ENCODE measurements around the gene HAVCR1. TPM values are rescaled to one million over a fixed set of nuclear protein-coding genes. Genes with fewer than 3 reads are reported as not detected.

The HAVCR1 gene
- total RNA-seq, 1 experiment from 2014 or later, result not detected

DNA sequence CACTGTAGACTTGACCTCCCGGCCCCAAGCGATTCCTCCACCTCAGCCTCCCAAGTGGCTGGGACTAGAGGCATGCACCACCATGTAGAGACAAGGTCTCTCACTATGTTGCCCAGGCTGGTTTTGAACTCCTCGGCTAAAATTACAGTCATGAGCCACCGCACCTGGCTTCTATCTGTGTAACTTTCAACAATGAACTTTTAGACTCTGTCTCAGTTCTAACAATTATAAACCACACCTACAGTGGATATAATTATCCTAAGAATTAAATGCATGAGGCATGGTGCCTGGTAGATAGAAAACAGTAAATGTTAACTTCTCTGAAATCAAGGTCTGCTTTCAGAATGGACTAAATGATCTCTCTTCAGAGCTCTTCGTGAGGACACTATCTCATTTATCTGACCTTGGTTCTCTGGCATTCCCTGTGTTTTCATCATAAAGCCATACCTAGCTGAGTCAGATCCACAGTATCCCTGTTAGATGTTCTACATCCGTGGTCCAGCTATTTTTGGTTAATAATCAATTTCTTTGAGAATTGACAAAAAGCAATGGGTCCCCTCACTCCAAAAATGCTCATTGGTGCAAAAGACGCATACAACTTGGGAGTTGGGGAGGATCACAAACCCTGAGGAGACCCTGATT, 7.2 kb downstream of the HAVCR1 start:
- Histone ChIP-seq H3K4me3 (ENCODE audit: low read depth, low read length, poor library complexity, severe bottlenecking) (no peak overlapping the region), H3K9me3 (ENCODE audit: low read depth, low read length, poor library complexity, severe bottlenecking) (no peaks in the 10 kb centered on the region), H3K27ac (ENCODE audit: low read depth, low read length, poor library complexity, severe bottlenecking) (no peak overlapping the region), H3K4me1 (ENCODE audit: insufficient read depth, low read length, poor library complexity, severe bottlenecking) (no peaks in the 10 kb centered on the region), H3K27me3 (replicated peaks; ENCODE audit: insufficient read depth, low read depth, low read length, poor library complexity) (peaks cover 3% of the 10 kb centered on the region), H3K36me3 (ENCODE audit: insufficient read depth, low read length, poor library complexity, severe bottlenecking) (no peaks in the 10 kb centered on the region)
- BruUV-seq (replicated peaks), result no TSS peak
- ChIA-PET CTCF (no interaction called here), POLR2A (ENCODE audit: low non-redundant PET) (no interaction called here)
- DNase-seq (ENCODE audit: low spot score), result no peak
- no peak for TF ChIP-seq EZH2 (IDR thresholded peaks at IDR 0.05; ENCODE audit: borderline replicate concordance, low read depth, low read length, poor library complexity, severe bottlenecking)
- TF ChIP-seq, protein P1, sequence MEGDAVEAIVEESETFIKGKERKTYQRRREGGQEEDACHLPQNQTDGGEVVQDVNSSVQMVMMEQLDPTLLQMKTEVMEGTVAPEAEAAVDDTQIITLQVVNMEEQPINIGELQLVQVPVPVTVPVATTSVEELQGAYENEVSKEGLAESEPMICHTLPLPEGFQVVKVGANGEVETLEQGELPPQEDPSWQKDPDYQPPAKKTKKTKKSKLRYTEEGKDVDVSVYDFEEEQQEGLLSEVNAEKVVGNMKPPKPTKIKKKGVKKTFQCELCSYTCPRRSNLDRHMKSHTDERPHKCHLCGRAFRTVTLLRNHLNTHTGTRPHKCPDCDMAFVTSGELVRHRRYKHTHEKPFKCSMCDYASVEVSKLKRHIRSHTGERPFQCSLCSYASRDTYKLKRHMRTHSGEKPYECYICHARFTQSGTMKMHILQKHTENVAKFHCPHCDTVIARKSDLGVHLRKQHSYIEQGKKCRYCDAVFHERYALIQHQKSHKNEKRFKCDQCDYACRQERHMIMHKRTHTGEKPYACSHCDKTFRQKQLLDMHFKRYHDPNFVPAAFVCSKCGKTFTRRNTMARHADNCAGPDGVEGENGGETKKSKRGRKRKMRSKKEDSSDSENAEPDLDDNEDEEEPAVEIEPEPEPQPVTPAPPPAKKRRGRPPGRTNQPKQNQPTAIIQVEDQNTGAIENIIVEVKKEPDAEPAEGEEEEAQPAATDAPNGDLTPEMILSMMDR (conservative IDR thresholded peaks at IDR 0.05; ENCODE audit: low read depth, low read length), result no peak
- intact Hi-C loops (cut with micrococcal nuclease; ENCODE audit: unreplicated experiment), result no loop called here

DNA sequence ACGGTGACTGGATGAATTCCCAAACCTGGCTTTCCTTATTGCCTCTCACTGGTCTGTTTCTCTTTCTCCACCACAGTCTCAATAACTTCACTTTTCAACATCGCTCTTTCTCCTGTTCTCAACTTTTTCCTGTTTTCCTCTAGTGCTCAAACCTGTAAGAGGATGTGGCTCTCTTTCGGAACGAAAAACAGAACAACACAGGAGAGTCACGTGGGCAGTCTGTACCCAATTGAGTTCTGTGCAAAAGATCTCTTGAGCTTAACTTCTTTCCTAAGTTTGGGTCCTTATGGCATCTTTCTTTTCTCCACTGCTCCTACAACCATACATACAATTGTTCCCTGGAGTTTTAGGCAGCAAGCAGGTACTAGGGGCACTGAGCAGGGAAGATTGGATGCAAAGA, 8.9 kb downstream of the HAVCR1 start:
- no peak overlapping the region for H3K4me3 ChIP-seq (ENCODE audit: low read depth, low read length, poor library complexity, severe bottlenecking)
- BruUV-seq (replicated peaks), result no TSS peak
- ChIA-PET POLR2A (ENCODE audit: low non-redundant PET) (no interaction called here), CTCF (no interaction called here)
- H3K36me3 ChIP-seq (ENCODE audit: insufficient read depth, low read length, poor library complexity, severe bottlenecking), result no peaks in the 10 kb centered on the region
- TF ChIP-seq, protein P1 (conservative IDR thresholded peaks at IDR 0.05; ENCODE audit: low read depth, low read length), result no peak
- no peak for TF ChIP-seq EZH2 (IDR thresholded peaks at IDR 0.05; ENCODE audit: borderline replicate concordance, low read depth, low read length, poor library complexity, severe bottlenecking)
- H3K27ac ChIP-seq (ENCODE audit: low read depth, low read length, poor library complexity, severe bottlenecking), result no peak overlapping the region
- DNase-seq (ENCODE audit: low spot score), result no peak
- H3K4me1 ChIP-seq (ENCODE audit: insufficient read depth, low read length, poor library complexity, severe bottlenecking), result no peaks in the 10 kb centered on the region
- intact Hi-C loops (cut with micrococcal nuclease; ENCODE audit: unreplicated experiment), result no loop called here
- no peaks in the 10 kb centered on the region for H3K9me3 ChIP-seq (ENCODE audit: low read depth, low read length, poor library complexity, severe bottlenecking)
- H3K27me3 ChIP-seq (replicated peaks; ENCODE audit: insufficient read depth, low read depth, low read length, poor library complexity), result peaks cover 3% of the 10 kb centered on the region

DNA sequence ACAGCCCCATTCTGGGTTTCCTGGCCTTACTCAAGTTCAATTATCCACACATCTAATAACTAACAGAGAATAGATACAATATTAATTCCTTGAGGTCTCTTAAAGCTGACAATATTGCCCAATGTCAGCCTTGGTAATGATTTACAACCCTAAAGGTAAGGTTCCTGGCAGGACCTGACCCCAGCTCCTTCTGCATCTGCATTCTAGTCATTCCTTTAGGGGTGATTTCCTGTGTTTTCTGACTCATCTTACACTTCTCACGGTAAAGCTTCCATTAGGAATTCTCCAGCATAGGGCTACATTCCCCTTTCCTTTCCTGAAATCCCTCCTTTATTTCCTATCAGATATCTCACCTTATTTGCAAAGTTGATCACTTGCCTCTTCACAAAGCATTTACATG, 9.3 kb downstream of the HAVCR1 start:
- H3K36me3 ChIP-seq (ENCODE audit: insufficient read depth, low read length, poor library complexity, severe bottlenecking), result no peaks in the 10 kb centered on the region
- no peaks in the 10 kb centered on the region for H3K4me1 ChIP-seq (ENCODE audit: insufficient read depth, low read length, poor library complexity, severe bottlenecking)
- H3K27me3 ChIP-seq (replicated peaks; ENCODE audit: insufficient read depth, low read depth, low read length, poor library complexity), result peaks cover 3% of the 10 kb centered on the region
- POLR2A ChIA-PET (ENCODE audit: low non-redundant PET), result no interaction called here
- no peak for TF ChIP-seq EZH2 (IDR thresholded peaks at IDR 0.05; ENCODE audit: borderline replicate concordance, low read depth, low read length, poor library complexity, severe bottlenecking)
- TF ChIP-seq, protein P1 (conservative IDR thresholded peaks at IDR 0.05; ENCODE audit: low read depth, low read length), result no peak
- no TSS peak for BruUV-seq (replicated peaks)
- no peak overlapping the region for H3K4me3 ChIP-seq (ENCODE audit: low read depth, low read length, poor library complexity, severe bottlenecking)
- intact Hi-C loops (cut with micrococcal nuclease; ENCODE audit: unreplicated experiment), result no loop called here
- DNase-seq (ENCODE audit: low spot score), result no peak
- H3K9me3 ChIP-seq (ENCODE audit: low read depth, low read length, poor library complexity, severe bottlenecking), result no peaks in the 10 kb centered on the region
- CTCF ChIA-PET, result no interaction called here
- H3K27ac ChIP-seq (ENCODE audit: low read depth, low read length, poor library complexity, severe bottlenecking), result no peak overlapping the region

Measured in A673 (cell line).